ENCODE results near the gene ARHGAP15. TPM values are rescaled to one million over a fixed set of nuclear protein-coding genes. Genes with fewer than 3 reads are reported as not detected.

Gene ARHGAP15
- total and polyA plus RNA-seq, 2 experiments from 2014 or later = 0.26 TPM; not detected in 1

GRCh38 chr2:143452817-143453451, 323.7 kb downstream of the ARHGAP15 start:
- Mint-ChIP-seq H3K27ac (no peak overlapping the region), H3K4me3 (no peak overlapping the region), H3K4me1 (no peaks in the 10 kb centered on the region), H3K27me3 (ENCODE audit: insufficient read depth, low read depth, poor library complexity) (no peaks in the 10 kb centered on the region), H3K36me3 (ENCODE audit: low read depth) (no peaks in the 10 kb centered on the region), H3K9me3 (no peaks in the 10 kb centered on the region)
- Histone ChIP-seq H3K9me2 (ENCODE audit: insufficient read depth) (no peaks in the 10 kb centered on the region), H3F3A (replicated peaks; ENCODE audit: low read depth) (no peaks in the 10 kb centered on the region), H3K27ac (ENCODE audit: low read depth) (no peak overlapping the region), H3K4me2 (no peak overlapping the region), H3K27me3 (ENCODE audit: insufficient read depth) (no peaks in the 10 kb centered on the region), H3K79me2 (replicated peaks; ENCODE audit: insufficient read depth) (no peaks in the 10 kb centered on the region), H2AFZ (no peak overlapping the region), H3K4me1 (ENCODE audit: insufficient read depth) (no peaks in the 10 kb centered on the region), H3K4me3 (no peak overlapping the region), H3K36me3 (ENCODE audit: insufficient read depth) (no peaks in the 10 kb centered on the region), H4K20me1 (replicated peaks; ENCODE audit: insufficient read depth) (no peaks in the 10 kb centered on the region)
- ATAC-seq (no peak), DNase-seq (ENCODE audit: low spot score) (no peak)
- TF ChIP-seq JUNB (IDR thresholded peaks at IDR 0.05; ENCODE audit: unreplicated experiment) (no peak), STAT1 (IDR thresholded peaks at IDR 0.05; ENCODE audit: unreplicated experiment) (no peak), POLR2AphosphoS5 (IDR thresholded peaks at IDR 0.05; ENCODE audit: low read depth) (no peak), CREB1 (CRISPR knock-in tag; IDR thresholded peaks at IDR 0.05; ENCODE audit: low read depth) (no peak), ZNF114 (CRISPR knock-in tag; IDR thresholded peaks at IDR 0.05) (no peak), REST (IDR thresholded peaks at IDR 0.05; ENCODE audit: unreplicated experiment) (no peak), ZNF331 (CRISPR knock-in tag; IDR thresholded peaks at IDR 0.05; ENCODE audit: low read depth) (no peak), CTCF (conservative IDR thresholded peaks at IDR 0.05; ENCODE audit: low read depth in 2 of 2) (no peak), NANOG (IDR thresholded peaks at IDR 0.05; ENCODE audit: borderline replicate concordance) (no peak), EZH2phosphoT487 (IDR thresholded peaks at IDR 0.05; ENCODE audit: unreplicated experiment) (no peak), ZNF462 (CRISPR knock-in tag; IDR thresholded peaks at IDR 0.05) (no peak), EZH2 (IDR thresholded peaks at IDR 0.05; ENCODE audit: low read depth, unreplicated experiment) (no peak)
- TF ChIP-seq, protein P1, sequence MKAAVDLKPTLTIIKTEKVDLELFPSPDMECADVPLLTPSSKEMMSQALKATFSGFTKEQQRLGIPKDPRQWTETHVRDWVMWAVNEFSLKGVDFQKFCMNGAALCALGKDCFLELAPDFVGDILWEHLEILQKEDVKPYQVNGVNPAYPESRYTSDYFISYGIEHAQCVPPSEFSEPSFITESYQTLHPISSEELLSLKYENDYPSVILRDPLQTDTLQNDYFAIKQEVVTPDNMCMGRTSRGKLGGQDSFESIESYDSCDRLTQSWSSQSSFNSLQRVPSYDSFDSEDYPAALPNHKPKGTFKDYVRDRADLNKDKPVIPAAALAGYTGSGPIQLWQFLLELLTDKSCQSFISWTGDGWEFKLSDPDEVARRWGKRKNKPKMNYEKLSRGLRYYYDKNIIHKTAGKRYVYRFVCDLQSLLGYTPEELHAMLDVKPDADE (IDR thresholded peaks at IDR 0.05) = no peak

Data from GM23338 (cell line).